RWPE1 (cell line): Measurements from ENCODE around the gene LMF1.

Source experiments
- CTCF ChIA-PET: fragments of 350-600 bp; sonication (Branson Sonifier 250); formaldehyde crosslinking; extraction: SDS; loops from one replicate; lab custom pipeline; 2021; lab: Yijun Ruan, JAX
- POLR2A ChIA-PET: fragments of 400-600 bp; formaldehyde crosslinking; extraction: SDS; loops from one replicate; lab custom pipeline; 2020; ENCODE audit warnings: antibody characterized with exemption; ENCODE audit not compliant: low non-redundant PET; lab: Yijun Ruan, JAX
- DNase-seq: peaks from one replicate; pipeline ENCODE4 v3.0.0; 2012; ENCODE audit warnings: low spot score
- H3K27ac ChIP-seq: fragments of 450-650 bp; 2 replicates; pipeline ENCODE4 v1.5.1; 2017
- CTCF ChIP-seq: fragments of 450-650 bp; conservative IDR thresholded peaks from 2 replicates; pipeline ENCODE4 v1.5.1; 2017; ENCODE audit warnings: low read depth, mild to moderate bottlenecking

Gene LMF1

DNA sequence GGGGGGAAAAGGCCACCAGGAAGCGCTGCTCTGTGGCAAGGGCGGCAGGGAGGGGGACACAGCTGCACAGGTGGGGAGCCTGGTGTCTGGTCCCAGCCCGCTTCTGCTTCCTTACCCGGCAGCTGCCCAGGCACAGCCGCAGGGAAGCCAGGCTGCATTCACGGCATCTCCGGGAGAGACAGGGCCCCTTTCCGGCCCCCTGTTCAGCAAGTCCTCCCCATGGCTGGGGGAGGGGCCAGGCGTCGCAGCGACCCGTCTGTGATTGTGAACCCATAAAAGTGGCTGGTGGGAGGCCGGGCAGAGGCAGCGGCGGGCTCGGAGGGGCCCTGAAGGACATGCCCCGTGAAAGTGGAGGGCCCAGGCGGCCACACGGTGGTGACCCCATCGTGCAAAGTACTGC is 39.5 kb upstream of the LMF1 start:
- ChIA-PET POLR2A (no interaction called here), CTCF (no interaction called here)
- no peak overlapping the region for H3K27ac ChIP-seq
- no peak for TF ChIP-seq CTCF
- no peak for DNase-seq

GRCh38 chr16:1009358-1010150 is 38.8 kb upstream of the LMF1 start:
- no peak for DNase-seq
- no peak overlapping the region for H3K27ac ChIP-seq
- ChIA-PET CTCF (no interaction called here), POLR2A (no interaction called here)
- TF ChIP-seq CTCF, result no peak

DNA sequence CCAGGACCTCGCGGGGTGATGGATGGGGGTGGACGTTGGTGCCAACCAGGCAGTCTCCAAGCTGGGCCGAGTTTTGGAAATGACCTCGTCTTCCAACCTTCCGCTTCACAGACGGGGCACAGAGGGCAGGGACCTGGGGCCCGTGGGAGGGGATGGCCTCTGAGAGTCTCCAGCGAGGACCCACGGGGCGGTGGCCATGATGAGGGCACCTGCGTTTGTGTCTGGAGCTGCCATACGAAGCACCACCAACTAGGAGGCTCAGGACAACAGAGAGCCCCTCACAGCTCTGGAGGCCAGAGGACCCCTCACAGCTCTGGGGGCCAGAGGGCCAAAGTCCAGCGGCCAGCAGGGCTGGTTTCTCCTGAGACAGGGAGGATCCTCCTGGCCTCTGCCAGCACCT is 37.3 kb upstream of the LMF1 start:
- ChIA-PET CTCF (no interaction called here), POLR2A (no interaction called here)
- no peak for DNase-seq
- no peak for TF ChIP-seq CTCF
- H3K27ac ChIP-seq, result no peak overlapping the region

GRCh38 chr16:1007284-1007850 is 36.6 kb upstream of the LMF1 start:
- ChIA-PET CTCF (no interaction called here), POLR2A (interaction anchor here (0.6 kb wide), 1 partner anchor 28 kb away, joined by 3 read pairs; no protein-coding TSS in a partner anchor)
- H3K27ac ChIP-seq, result no peak overlapping the region
- TF ChIP-seq CTCF, result no peak
- DNase-seq, result peak; percentile 29

- TF ChIP-seq CTCF, result no peak
- DNase-seq, result no peak
- H3K27ac ChIP-seq, result no peak overlapping the region
- POLR2A ChIA-PET, result no interaction called here
- CTCF ChIA-PET, result no interaction called here
These were observed 36.0 kb upstream of the LMF1 start for GRCh38 chr16:1006781-1007180.

DNA sequence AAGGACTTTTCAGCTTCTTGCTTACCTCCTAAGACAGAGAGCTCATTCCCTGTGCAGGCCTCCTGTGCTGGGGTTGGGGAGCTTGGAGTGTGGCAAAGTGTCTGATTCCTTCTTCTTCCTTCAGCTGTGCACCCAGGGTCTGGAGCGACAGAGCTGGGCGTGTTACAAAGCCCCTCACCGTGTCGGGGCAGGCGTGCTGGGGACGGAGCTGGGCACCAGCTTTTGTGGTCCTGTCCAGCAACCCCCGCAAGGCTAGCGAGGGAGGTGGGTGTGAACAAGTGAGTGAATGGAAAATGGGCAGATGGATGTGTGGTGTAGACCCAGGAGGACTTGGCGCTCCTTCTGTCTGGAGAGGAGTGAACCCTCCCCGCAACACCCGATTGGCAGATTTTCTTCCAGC is 34.5 kb upstream of the LMF1 start:
- TF ChIP-seq CTCF, result no peak
- H3K27ac ChIP-seq, result no peak overlapping the region
- CTCF ChIA-PET, result interaction anchor here (0.5 to 0.7 kb wide), 3 partner anchors 29 to 75 kb away, joined by 3 to 4 read pairs (median 4); no protein-coding TSS in a partner anchor
- POLR2A ChIA-PET, result no interaction called here
- no peak for DNase-seq
